Heart left ventricle (tissue), 13 donors: ENCODE data around the gene HBEGF.

Source experiments
- POLR2A ChIP-seq, 2 donors: fragments of 450-650 bp; IDR thresholded peaks; one replicate each; pipeline ENCODE4 v1.6.1; 2017; ENCODE audit warnings: antibody characterized with exemption in 2 of 2, mild to moderate bottlenecking in 2 of 2, moderate library complexity in 2 of 2
- TF ChIP-seq, protein P1 (sequence below), 12 donors: fragments of 200-600 bp; sonication (generic) in 4 of 12; IDR thresholded peaks; one replicate each; pipeline versions ENCODE4 v1.5.0 to v1.8.0; 2018 to 2022; ENCODE audit warnings: antibody characterized with exemption in 12 of 12, mild to moderate bottlenecking in 5 of 12
- donor health status: ischemic (EF 13 %, LVEDD 7.1; RV severe dilation, severe dysfunction).
- donor health status: DM: no; HTN: yes; CAD: no.
- donor health status: DM: no; HTN: no; CAD: no.
- donor health status: ischemic (EF 25% LVEDD 6.9; RV normal size, moderate dysfunction).
- donor health status: ischemic (EF 25% LVEDD 5.7; RV mildly dilated, moderate dysfunction).
- donor health status: ischemic (EF 35%, LVEDD 5.7; RV mildly dilated, moderate dysfunction).
- donor health status: nonischemic (EF 11% LVEDD 7.7; RV severe dilation, severe dysfunction).
- donor health status: DM: yes; HTN: yes; CAD: no.
- donor health status: PGD.
- donor health status: ischemic (EF 29% LVEDD 5.4; RV normal size, mild dysfunction).
- donor health status: nonischemic (EF 23%, LVEDD 6.1; RV moderate dilation, normal function).

DNA sequence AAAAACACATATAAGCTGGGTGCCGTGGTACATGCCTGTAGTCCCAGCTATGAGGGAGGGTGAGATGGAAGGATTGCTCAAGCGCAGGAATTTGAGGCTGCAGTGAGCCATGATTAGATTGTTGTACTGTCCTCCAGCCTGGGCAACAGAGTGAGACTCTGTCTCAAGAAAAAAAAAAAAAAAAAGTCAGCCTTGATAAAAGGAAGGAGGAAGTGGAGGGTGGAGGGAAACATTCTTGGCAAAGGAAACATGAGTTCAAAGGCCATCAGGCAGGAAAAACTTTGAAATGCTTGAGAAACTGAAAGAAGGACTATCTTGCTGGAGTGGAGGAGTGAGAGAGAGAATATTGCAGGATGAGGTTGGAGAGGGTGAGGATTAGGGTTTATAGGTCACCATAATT lies 36.9 kb upstream of the HBEGF start:
- TF ChIP-seq, protein P1, sequence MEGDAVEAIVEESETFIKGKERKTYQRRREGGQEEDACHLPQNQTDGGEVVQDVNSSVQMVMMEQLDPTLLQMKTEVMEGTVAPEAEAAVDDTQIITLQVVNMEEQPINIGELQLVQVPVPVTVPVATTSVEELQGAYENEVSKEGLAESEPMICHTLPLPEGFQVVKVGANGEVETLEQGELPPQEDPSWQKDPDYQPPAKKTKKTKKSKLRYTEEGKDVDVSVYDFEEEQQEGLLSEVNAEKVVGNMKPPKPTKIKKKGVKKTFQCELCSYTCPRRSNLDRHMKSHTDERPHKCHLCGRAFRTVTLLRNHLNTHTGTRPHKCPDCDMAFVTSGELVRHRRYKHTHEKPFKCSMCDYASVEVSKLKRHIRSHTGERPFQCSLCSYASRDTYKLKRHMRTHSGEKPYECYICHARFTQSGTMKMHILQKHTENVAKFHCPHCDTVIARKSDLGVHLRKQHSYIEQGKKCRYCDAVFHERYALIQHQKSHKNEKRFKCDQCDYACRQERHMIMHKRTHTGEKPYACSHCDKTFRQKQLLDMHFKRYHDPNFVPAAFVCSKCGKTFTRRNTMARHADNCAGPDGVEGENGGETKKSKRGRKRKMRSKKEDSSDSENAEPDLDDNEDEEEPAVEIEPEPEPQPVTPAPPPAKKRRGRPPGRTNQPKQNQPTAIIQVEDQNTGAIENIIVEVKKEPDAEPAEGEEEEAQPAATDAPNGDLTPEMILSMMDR (IDR thresholded peaks at IDR 0.05), result no peak
- no peak for TF ChIP-seq POLR2A (IDR thresholded peaks at IDR 0.05)
